ENCODE data around the gene METRN.
"Not testable (repeated sequence)": the region's sequence is repeated elsewhere in the genome, so short reads cannot be mapped to it uniquely, and the experiment has no call there.

METRN gene

DNA sequence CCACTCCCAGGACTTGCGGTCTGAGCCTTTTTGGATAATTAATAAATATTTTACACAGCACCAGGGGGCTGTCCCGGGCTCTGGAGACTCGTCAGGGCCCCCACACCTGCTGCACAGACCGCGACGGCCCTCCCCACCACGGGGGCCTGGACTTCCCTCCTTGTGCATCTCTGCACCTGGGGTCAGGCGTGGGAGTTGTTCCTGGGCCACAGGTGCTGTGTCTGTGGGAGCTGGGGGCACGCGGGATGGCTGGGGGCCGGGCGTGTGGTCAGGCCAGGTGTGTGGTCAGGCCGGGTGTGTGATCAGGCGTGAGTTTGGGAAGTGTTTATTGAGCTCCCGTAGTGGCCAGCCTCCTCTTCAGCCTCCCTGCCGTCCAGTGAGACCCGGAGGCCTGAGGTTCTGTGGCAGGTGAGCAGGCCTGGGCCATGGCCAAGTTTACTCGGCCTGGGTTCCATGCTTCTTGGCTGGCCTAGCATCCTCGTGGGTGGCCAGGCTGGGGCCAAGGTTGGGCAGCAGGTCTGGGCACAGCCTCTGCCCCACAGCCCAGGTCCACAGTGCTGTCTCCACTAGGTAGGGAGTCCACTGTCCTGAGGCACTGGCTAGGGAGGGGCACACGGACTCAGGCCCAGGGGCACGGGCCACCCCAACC is 36.6 kb upstream of the METRN start:
- no peak for DNase-seq

DNA sequence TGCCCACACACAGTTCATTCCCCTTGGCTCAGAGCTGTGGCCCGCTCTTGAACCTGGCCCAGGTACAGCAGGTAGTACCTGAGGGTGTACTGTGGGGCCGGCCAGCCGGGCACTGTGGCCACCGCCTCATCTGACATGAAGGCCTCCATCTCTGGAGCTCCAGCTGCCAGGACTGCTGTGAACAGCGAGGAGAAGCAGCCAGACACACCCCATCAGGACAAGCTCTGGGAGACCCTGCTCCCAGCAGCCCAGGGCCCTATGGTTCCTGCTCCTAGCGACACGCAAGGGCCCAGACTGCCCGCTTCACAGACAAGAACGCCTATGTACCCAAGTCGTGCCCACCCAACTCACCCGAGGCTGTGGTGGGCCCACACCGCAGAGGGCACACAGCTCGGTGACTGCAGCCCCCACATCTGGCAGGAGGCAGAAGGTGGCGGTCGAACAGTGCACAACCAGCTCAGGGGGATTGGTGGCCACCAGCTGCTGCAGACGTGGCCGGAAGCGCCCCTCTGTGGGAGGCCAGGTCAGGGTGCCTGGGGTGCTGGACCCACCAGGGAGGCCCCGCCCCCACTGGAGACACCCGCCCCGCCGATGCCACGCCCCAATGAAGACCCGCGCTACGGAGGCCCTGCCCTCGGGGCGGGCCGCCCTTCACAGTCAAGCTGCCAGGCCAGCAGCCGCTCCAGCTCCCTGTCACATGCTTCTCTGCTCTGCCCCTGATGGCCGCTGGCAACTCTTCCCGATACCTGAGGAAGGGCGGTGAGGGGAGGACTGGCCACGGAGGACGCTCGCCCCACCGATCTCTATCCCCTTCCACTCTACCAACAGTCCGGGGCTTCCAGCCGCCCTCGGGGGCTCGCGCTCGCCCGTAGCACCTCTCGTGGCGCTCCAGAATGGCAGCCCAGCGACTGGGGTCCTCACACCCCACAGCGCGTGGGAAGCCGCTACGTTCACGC is 35.8 kb upstream of the METRN start:
- DNase-seq, result no peak

DNA sequence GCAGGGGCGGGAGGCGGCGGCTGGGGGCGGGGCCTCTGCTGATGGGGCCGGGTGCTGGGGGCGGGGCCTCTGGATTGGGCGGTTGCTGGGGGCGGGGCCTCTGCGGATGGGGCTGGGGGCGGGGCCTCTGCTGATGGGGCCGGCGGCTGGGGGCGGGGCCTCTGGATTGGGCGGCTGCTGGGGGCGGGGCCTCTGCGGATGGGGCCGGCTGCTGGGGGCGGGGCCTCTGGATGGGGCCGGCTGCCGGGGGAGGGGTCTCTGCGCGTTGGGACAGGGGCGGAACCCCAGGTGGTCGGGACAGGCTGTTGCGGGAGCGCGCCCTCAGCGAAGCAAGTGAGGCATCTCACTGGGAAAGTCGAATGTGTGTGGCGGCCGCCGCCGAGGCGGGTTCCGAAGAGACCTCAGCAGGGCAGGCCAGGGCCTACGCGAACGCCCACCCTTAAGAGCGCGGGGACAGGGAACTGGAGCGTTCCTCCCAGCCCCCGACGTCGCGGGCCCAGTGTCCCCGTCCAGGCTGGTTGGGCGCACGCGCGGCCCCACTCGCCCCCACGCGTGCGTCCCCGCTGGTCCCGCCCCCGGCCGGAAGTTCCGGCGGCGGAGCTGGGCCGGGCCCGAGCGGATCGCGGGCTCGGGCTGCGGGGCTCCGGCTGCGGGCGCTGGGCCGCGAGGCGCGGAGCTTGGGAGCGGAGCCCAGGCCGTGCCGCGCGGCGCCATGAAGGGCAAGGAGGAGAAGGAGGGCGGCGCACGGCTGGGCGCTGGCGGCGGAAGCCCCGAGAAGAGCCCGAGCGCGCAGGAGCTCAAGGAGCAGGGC is 34.9 kb upstream of the METRN start, which contains the start of gene STUB1:
TSS of gene STUB1 (plus strand) at position 597 of the 811 bp plus-strand sequence. CDS start at position 713, 116 bp downstream.
- DNase-seq, result peak; percentile 76

DNA sequence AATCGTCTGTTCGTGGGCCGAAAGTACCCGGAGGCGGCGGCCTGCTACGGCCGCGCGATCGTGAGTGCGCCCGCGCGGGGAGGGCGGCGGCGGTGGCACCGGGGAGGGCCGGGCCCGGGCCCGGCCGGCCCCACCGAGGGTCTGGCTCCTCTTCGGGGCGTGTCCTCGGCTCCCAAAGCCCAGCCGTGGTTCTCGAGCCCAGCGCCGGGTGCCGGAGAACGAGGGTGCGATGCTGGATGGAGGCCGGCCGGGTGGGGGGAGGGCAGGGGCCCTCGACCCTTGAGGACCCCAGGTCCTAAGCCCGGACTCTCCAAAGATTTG is 34.3 kb upstream of the METRN start:
- no peak for DNase-seq

DNA sequence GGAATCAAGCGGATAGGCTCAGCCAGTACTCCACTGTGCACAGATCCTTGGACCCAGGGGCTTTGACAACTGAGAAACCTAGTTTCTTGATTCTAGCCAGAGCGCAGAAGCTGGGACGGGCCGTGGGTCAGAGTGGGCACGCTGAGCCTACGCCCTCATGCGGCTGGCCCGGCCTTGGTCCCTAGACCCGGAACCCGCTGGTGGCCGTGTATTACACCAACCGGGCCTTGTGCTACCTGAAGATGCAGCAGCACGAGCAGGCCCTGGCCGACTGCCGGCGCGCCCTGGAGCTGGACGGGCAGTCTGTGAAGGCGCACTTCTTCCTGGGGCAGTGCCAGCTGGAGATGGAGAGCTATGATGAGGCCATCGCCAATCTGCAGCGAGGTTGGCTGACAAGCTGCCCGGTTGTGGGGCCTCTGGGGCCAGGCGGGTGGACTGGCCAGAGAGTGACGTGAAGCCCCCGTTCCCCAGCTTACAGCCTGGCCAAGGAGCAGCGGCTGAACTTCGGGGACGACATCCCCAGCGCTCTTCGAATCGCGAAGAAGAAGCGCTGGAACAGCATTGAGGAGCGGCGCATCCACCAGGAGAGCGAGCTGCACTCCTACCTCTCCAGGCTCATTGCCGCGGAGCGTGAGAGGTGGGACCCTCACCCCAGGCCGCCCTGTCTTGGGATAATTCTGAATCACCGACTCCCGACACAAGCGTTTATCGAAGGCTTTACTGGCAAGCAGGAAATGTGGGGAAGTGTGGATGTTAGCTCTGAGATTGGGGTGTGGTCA is 33.8 kb upstream of the METRN start:
- DNase-seq, result no peak

DNA sequence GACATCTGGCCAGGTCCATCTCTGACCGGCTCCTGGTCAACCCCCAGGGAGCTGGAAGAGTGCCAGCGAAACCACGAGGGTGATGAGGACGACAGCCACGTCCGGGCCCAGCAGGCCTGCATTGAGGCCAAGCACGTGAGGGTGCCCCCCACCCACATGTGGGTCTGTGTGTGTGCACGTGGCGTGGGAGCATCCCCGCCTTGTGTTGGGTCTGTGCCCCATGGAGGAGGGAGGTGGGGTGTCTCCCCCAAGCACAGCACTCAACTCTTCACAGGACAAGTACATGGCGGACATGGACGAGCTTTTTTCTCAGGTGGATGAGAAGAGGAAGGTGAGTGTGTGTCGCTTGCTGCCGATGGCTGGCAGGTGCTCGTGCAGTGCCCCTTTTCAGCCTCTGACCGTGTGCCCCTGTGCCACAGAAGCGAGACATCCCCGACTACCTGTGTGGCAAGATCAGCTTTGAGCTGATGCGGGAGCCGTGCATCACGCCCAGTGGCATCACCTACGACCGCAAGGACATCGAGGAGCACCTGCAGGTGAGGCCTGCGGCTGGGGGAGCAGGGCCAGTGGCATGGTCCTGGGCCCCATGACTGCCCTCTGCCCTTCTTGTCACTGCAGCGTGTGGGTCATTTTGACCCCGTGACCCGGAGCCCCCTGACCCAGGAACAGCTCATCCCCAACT is 33.0 kb upstream of the METRN start:
- DNase-seq, result no peak

DNA sequence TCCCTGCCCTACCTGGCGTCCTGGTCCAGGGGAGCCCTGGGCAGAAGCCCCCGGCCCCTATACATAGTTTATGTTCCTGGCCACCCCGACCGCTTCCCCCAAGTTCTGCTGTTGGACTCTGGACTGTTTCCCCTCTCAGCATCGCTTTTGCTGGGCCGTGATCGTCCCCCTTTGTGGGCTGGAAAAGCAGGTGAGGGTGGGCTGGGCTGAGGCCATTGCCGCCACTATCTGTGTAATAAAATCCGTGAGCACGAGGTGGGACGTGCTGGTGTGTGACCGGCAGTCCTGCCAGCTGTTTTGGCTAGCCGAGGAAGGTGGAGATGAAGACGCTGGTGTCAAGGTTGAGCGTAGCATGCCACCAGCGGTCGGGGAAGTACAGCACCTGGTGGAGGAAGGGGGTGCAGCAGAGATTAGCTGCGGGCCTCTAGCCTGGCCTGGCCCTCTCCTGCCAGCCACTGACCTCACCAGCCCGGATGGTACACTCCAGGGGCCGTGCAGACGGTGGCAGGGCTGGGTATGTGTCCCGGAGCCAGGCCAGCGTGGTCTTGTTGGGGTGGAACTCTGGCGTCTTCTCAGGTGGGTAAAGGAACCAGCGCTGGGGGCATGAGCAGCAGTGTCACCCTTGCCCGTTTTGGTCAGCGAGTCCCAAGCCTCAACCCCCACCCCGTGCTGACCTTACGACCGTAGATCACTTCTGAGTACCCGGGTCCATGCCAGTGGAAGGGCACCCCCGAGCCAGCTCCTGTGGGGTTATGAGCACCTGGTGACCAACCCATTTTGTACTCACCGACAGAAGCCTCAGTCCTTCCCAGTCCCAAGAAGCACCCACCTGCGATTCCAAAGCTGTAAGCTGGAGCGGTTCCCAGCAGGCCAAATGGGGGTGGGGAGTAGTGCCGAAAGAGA is 32.2 kb upstream of the METRN start:
- DNase-seq, result no peak

DNA sequence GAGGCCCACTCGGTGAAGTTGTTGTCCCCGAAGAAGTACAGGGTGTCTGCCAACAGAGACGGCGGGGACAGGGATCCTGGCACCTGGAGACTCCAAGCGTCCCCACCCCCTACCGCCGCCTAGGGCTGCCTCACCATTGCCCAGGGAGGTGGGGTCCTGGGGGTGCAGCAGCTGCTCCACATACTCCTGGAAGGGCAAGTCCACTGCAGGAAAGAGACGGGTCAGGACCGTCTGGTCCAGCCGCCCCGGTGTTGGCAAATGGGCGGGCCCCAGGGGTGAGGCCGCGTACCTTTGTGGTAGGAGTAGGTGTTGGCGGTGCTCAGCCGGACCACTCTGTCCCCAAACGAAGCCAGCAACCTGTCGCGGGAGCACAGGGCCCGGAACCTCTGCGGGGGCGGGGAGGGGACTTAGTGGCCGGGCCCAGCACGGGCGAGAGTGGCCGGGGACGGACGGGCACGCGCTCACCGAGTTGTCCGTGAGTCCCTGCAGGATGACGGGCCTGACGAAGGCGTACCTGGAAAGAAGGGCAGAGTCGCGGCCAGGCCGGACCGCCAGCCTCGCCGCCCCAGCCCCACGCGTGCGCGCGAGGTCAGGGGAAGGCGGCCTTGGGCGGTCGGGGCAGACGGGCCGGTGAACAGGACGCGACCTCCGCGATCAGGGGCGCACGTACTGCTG is 31.4 kb upstream of the METRN start:
- no peak for DNase-seq

DNA sequence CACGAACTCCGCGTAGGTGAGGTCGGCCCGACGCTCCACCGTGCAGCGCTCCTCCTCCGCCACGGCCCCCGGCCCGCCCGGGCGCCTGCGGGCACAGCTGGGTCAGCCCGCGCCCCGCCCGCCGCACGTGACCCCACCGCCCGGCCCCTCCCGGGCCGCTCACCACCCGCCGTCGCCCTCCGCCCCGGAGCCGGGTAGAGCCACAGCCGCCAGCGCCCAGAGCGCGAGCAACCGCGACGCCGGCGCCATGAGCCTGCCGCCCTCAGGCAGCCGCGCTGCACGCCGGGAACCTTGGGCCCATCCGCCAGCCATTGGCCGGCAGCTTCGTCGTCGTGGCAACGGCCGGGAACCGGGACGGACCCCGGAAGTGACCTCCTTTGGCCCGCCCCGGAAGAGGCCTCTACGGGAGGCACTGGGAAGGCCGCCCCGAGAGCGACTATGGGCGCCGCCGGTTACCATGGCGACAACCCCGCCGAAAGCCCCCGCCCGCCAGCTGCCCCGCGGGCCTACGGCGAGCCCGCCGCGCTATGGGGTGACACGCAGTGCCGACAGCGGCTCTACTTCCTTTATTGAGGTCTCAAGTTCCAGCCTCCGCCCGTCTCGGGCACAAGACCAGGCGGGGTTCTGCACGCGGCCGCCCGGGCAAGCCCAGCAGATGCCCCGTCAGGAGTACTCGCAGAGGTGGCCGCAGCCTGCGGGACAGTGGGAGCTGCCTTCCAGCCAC is 30.7 kb upstream of the METRN start, which contains the start of gene JMJD8:
TSS of gene JMJD8 (minus strand) at position 264 of the 724 bp plus-strand sequence. CDS start at position 249, 15 bp downstream.
- peak; percentile 96 for DNase-seq

DNA sequence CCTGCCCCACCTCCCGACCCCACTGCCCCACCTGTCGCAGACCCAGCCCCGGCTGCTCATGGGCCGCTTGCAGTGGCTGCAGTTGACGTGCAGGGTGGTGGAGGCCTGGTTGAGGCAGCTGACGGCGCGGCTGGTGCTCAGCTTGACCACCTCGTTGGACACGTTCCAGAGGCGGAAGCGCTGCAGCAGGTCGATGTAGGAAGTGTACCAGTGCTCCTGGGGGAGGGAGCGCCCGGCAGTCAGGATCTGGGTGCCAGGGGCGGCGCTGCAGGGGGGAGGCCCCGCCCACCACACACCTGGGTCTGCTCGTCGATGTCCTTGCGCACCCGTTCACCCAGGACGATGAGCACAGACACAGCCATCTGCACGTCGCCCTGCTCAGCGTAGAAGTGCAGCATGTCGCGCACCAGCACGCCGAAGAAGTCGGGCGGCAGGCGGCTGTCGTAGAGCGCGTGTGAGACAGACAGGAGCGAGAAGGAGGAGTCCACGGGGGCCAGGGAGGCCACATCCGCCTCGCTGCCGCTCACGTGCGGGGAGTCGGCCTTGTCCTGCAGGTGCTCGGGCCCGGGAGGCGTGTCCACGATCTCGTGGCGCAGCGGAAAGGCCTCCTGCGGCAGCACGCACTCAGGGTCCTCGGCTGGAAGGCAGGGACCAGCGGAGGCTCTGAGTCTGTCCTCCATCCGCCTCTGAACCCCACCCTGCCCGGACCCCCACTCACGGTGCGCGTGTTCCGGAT is 29.8 kb upstream of the METRN start:
- no peak for DNase-seq

DNA sequence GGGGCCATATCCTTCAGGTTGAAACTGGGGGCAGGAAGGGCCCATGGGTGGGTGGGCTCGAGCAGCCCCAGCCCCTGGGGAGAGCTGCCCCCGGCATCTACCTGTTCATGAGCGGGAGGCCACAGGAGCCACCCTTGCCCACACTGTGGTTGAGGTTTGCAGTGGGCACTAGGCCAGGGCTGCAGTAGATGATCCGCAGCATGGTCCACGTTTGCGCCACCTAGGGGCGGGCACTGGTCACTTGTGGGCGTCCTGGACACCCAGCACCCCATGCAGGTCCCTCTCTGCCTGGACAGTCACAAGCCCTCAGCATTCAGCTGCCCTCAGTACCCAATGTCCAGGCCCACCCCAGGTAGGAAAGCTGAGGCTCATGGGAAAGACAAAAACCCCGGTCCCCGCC is 29.0 kb upstream of the METRN start:
- DNase-seq, result no peak

DNA sequence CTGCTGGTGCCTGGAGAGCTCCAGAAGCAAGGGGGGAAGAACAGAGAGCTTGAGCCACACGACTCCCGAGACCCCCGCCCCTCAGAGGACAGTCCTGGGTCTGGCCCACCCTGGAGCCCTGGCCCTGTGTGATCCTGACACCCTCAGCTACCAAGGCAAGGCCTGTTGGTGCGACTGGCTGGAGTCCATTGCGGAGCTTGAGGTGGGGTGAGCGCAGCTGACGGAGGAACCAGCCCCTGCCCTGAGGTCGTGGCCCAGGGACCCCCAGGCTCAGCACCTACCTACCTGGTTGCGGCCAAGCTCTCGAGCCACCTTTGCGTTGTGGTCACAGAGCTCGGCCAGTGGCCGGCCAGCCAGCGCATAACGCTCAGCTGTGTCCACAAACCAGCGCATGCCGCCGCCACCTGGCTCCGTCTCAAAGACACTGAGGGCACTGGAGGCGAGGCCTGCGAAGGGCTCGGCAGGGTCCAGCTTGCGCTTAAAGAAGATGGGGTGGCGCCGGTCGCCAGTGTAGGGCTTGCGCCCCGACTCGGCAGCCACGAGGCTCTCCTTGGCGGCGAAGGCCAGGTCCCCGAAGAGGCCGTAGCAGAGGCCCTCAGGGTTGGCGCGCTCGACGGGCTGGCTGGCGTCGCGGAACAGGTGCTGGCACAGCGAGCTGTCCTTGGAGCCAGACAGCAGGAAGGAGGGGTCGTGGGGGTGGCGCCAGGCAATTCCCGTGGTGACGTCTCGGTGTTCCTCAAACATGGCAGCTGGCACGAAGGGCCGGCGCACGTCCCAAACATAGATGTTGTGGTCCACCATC is 28.3 kb upstream of the METRN start:
- DNase-seq, result no peak

DNA sequence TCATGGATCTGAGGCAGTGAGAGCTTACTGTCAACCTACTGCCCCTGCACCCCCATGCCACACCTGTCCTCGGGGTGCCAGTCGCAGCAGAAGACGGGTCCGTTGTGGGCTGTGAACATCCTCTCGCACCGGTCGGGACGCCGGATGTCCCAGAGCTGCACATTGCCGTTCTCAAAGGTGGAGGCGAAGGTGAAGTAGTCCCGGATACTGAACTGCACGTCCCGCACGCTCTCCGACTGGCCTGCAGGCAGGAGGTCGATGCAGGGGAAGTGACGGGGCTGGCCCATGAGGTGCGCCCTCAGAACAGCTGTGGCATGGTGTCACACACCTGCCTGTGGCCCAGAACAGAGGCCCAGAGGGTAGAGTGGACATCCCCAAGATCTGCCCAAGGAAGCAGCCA is 27.4 kb upstream of the METRN start:
- DNase-seq, result no peak

DNA sequence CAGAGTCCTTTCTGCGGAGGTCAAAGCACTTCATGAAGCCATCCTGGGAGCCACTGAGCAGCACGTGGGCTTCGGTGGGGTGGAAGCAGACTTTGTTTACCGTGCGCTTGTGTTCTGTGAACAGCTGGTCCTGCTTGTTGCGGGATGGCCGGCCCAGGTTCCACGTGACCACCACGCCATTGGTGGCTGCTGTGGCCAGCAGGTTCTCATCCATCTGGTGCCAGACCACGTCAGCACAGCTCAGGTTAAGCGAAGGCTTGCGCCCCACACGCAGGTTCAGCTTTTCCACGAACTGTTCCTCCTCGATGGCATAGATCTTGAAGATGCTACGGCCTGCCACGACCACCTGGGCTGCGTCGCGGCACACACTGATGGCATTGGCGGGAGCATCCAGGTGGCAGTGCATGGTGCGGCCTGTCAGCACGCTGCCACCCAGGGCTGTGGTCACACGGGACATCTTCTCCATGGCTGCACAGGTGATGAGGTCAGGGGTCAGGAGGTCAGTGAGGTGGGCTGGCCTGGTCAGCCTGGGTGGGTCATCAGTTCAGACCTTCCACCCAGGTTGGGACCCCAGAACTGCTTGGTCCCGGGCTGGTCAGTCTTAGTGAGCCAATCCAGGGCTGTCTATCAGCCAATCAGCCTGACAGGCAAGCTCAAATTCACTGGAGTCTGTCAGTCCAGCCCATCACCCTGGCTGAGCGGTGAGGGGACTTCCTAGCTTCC is 25.6 kb upstream of the METRN start:
- DNase-seq, result no peak

DNA sequence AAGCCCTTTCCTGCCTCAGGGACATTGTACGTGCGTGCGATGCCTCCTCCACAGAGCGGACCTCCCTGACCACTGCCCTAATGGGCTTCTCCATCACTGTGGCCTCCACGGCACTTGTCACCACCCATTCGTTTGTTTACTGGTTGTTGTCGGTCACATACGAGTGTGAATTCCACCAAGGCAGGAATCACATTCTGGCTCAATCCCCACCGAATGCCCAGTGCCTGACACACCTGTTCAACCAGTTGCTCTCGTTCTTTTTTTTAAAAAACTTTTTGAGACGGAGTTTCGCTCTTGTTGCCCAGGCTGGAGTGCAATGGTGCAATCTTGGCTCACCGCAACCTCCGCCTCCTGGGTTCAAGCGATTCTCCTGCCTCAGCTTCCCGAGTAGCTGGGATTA is 23.7 kb upstream of the METRN start:
- not testable (repeated sequence) for DNase-seq

DNA sequence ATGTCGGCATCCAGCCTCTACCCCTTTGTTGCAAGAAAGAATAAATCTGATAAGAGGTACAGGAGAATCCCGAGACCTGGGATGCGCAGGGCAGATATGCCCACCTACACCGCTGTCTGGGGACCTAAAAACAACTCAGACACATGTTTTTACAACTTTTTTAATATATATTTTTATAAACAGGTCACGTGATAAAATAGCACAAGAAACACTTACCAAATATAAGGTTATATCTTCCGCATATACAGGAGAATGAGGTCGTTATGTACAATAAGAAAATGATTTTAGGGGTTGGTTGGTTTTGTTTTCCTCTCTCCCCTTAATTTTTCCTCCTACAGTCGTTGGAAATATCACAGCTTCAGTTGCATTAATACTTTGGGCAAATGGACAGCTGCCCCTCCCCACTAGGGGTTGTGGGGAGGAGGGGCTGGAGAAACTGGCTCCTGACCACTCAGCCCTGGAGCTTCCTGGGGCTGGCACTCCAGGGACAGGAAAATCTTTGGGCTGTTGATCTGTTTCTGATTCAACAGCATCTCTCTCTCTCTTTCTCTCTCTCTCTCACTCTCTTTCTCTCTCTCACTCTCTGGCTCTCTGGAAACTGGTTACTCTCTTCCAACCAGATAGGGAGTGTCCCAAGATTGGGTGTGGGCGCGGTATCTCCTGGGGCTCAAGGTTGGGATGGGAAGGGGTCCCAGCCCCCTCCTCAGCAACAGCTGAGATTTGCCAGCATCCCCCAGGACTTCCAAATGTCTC is 22.4 kb upstream of the METRN start:
- no peak for DNase-seq
